Body of pancreas (tissue), 4 donors: ENCODE results near the gene MAP3K7CL.

Experiments used
- POLR2A ChIP-seq, 3 donors: fragments of 450-650 bp; IDR thresholded peaks; one replicate each; pipeline ENCODE4 v1.6.1; 2016; ENCODE audit warnings: antibody characterized with exemption in 3 of 3, mild to moderate bottlenecking in 2 of 3
- TF ChIP-seq, protein P1 (sequence below), 7 experiments: fragments of 450-650 bp in 4 of 7; fragments of 200-600 bp in 3 of 7; sonication (generic) in 3 of 7; IDR thresholded peaks; one replicate each; pipeline ENCODE4 v1.5.1; 2016 to 2019; ENCODE audit warnings: antibody characterized with exemption in 7 of 7

DNA sequence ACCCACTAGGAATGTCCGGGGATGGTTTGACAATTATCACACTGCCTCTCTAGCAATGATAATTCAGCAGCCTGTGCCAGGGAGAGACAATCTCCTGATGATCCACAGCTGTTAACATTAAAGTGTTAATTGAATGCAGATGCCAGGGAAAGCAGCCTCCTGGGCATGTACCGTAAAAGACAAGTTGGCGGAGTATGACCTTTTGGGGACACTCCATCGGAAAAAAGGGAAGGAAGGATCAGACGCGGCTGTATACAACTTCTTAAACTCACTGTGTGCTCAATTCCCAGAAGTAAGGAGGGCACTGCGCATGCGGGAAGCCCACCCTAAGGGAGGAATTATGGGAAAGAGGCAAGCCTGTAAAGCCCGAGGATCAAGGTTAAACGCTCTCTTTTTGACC is 62.6 kb downstream of the MAP3K7CL start:
- TF ChIP-seq, protein P1, sequence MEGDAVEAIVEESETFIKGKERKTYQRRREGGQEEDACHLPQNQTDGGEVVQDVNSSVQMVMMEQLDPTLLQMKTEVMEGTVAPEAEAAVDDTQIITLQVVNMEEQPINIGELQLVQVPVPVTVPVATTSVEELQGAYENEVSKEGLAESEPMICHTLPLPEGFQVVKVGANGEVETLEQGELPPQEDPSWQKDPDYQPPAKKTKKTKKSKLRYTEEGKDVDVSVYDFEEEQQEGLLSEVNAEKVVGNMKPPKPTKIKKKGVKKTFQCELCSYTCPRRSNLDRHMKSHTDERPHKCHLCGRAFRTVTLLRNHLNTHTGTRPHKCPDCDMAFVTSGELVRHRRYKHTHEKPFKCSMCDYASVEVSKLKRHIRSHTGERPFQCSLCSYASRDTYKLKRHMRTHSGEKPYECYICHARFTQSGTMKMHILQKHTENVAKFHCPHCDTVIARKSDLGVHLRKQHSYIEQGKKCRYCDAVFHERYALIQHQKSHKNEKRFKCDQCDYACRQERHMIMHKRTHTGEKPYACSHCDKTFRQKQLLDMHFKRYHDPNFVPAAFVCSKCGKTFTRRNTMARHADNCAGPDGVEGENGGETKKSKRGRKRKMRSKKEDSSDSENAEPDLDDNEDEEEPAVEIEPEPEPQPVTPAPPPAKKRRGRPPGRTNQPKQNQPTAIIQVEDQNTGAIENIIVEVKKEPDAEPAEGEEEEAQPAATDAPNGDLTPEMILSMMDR (IDR thresholded peaks at IDR 0.05) = no peak
- TF ChIP-seq POLR2A (IDR thresholded peaks at IDR 0.05) = no peak
